Measurements from ENCODE around the gene ARID1B.

Gene ARID1B

GRCh38 chr6:157151989-157152388, 374.8 kb downstream of the ARID1B start:
- DNase-seq (ENCODE audit: low read depth in 3 of 3), result no peak

- DNase-seq (ENCODE audit: low read depth in 3 of 3), result no peak
Observed at GRCh38 chr6:157152556-157152955, 375.4 kb downstream of the ARID1B start.

GRCh38 chr6:157155804-157156203, 378.6 kb downstream of the ARID1B start:
- no peak for DNase-seq (ENCODE audit: low read depth in 3 of 3)

GRCh38 chr6:157157258-157157657, 380.1 kb downstream of the ARID1B start:
- DNase-seq (ENCODE audit: low read depth in 3 of 3), result no peak

GRCh38 chr6:157158456-157158855, 381.3 kb downstream of the ARID1B start:
- DNase-seq (ENCODE audit: low read depth in 3 of 3), result no peak

GRCh38 chr6:157158897-157159296, 381.7 kb downstream of the ARID1B start:
- DNase-seq (ENCODE audit: low read depth in 3 of 3), result no peak

GRCh38 chr6:157159348-157159747, 382.2 kb downstream of the ARID1B start:
- no peak for DNase-seq (ENCODE audit: low read depth in 3 of 3)

- no peak for DNase-seq (ENCODE audit: low read depth in 3 of 3)
Observed at GRCh38 chr6:157161912-157162311, 384.7 kb downstream of the ARID1B start.

GRCh38 chr6:157162766-157163433, 385.7 kb downstream of the ARID1B start:
- DNase-seq (ENCODE audit: low read depth in 3 of 3), result no peak

- DNase-seq (ENCODE audit: low read depth in 3 of 3), result no peak
Observed at GRCh38 chr6:157163434-157164159, 386.4 kb downstream of the ARID1B start.

- DNase-seq (ENCODE audit: low read depth in 3 of 3), result no peak
Observed at GRCh38 chr6:157164972-157165371, 387.8 kb downstream of the ARID1B start.

- DNase-seq (ENCODE audit: low read depth in 3 of 3), result no peak
Observed at GRCh38 chr6:157166784-157167183, 389.6 kb downstream of the ARID1B start.

GRCh38 chr6:157167837-157168236, 390.7 kb downstream of the ARID1B start:
- no peak for DNase-seq (ENCODE audit: low read depth in 3 of 3)

GRCh38 chr6:157168471-157168870, 391.3 kb downstream of the ARID1B start:
- DNase-seq (ENCODE audit: low read depth in 3 of 3), result no peak

GRCh38 chr6:157169226-157169625, 392.0 kb downstream of the ARID1B start:
- DNase-seq (ENCODE audit: low read depth in 3 of 3), result no peak

- no peak for DNase-seq (ENCODE audit: low read depth in 3 of 3)
Observed at GRCh38 chr6:157169656-157170055, 392.5 kb downstream of the ARID1B start.

GRCh38 chr6:157170535-157170934, 393.4 kb downstream of the ARID1B start:
- no peak for DNase-seq (ENCODE audit: low read depth in 3 of 3)

- no peak for DNase-seq (ENCODE audit: low read depth in 3 of 3)
Observed at GRCh38 chr6:157171801-157172200, 394.6 kb downstream of the ARID1B start.

GRCh38 chr6:157172231-157172701, 395.1 kb downstream of the ARID1B start:
- DNase-seq (ENCODE audit: low read depth in 3 of 3), result no peak

- DNase-seq (ENCODE audit: low read depth in 3 of 3), result no peak
Observed at GRCh38 chr6:157172830-157173536, 395.8 kb downstream of the ARID1B start.

- no peak for DNase-seq (ENCODE audit: low read depth in 3 of 3)
Observed at GRCh38 chr6:157173776-157174175, 396.6 kb downstream of the ARID1B start.

- DNase-seq (ENCODE audit: low read depth in 3 of 3), result no peak
Observed at GRCh38 chr6:157174731-157175130, 397.6 kb downstream of the ARID1B start.
